Measurements from ENCODE around the gene CUEDC1. TPM values are rescaled to one million over a fixed set of nuclear protein-coding genes. Genes with fewer than 3 reads are reported as not detected.

The CUEDC1 gene
- total RNA-seq, 1 donor from 2014 or later = 24.8 TPM

- peak; percentile 21 for DNase-seq
Observed at GRCh38 chr17:57832314-57833178, 122.7 kb downstream of the CUEDC1 start.

GRCh38 chr17:57830880-57831279 lies 124.3 kb downstream of the CUEDC1 start:
- DNase-seq = no peak

- DNase-seq = no peak
Observed at GRCh38 chr17:57823469-57824401, 131.5 kb downstream of the CUEDC1 start.

GRCh38 chr17:57819867-57820266 lies 135.3 kb downstream of the CUEDC1 start:
- DNase-seq = no peak

GRCh38 chr17:57819285-57819684 lies 135.9 kb downstream of the CUEDC1 start:
- DNase-seq = no peak

- no peak for DNase-seq
Observed at GRCh38 chr17:57818066-57818465, 137.1 kb downstream of the CUEDC1 start.

- DNase-seq = no peak
Observed at GRCh38 chr17:57817299-57817698, 137.9 kb downstream of the CUEDC1 start.

- no peak for DNase-seq
Observed at GRCh38 chr17:57814421-57814820, 140.8 kb downstream of the CUEDC1 start.

- no peak for DNase-seq
Observed at GRCh38 chr17:57811638-57812280, 143.5 kb downstream of the CUEDC1 start.

Small RNA genes within 50 kb of the gene (small RNA-seq; reads per million reads assigned to genes)
- gene AC015813.4 (ENCODE audit: low replicate concordance) = not detected

Other genes starting within 250 kb of the CUEDC1 start
- not detected for gene CCDC182, start 210.1 kb downstream of the CUEDC1 start, total RNA-seq
- 15.3 TPM for gene MRPS23, start 105.4 kb downstream of the CUEDC1 start, total RNA-seq
- gene VEZF1, start 32.8 kb upstream of the CUEDC1 start, total RNA-seq = 60.8 TPM
- gene SRSF1, start 51.8 kb upstream of the CUEDC1 start, total RNA-seq = 268 TPM
- gene DYNLL2, start 128.0 kb upstream of the CUEDC1 start, total RNA-seq = 21.6 TPM
- gene OR4D1, start 193.0 kb upstream of the CUEDC1 start, total RNA-seq = not detected
- not detected for gene OR4D2, start 211.6 kb upstream of the CUEDC1 start, total RNA-seq
- not detected for gene EPX, start 237.3 kb upstream of the CUEDC1 start, total RNA-seq

Data from tongue (tissue), 3 donors.